Right ventricle myocardium superior (tissue), 1 donor: ENCODE data around the gene NAGK. TPM values are rescaled to one million over a fixed set of nuclear protein-coding genes. Genes with fewer than 3 reads are reported as not detected.
"Not testable (repeated sequence)": the region's sequence is repeated elsewhere in the genome, so short reads cannot be mapped to it uniquely, and the experiment has no call there.

Source experiments
- ATAC-seq: fragments of 200-7000 bp; cut with Tn5 transposase; one replicate; pipeline ENCODE4 v1.9.1; 2020; ENCODE audit warnings: mild to moderate bottlenecking; ENCODE audit not compliant: poor library complexity
- DNase-seq: peaks from one replicate; pipeline ENCODE4 v3.0.0-alpha.2; 2020
- intact Hi-C: fragments of 100-400 bp; cut with DNase I; formaldehyde crosslinking; loops from one replicate; pipeline ENCODE4 v1.11.2; 2022
- total RNA-seq: library from RNA; stranded (reverse); fragmentation: NEBNext Ultra II Directional; extraction: Animal tissue kit (Norgen Biotek cat#: 25700); gene quantifications from one replicate; pipeline ENCODE4 v1.2.1, GENCODE V29; 2021
- donor health status: DM: no; HTN: yes; CAD: no; lungs with severe emphysema.

NAGK gene
- total RNA-seq, 1 donor from 2014 or later = 45.1 TPM

DNA sequence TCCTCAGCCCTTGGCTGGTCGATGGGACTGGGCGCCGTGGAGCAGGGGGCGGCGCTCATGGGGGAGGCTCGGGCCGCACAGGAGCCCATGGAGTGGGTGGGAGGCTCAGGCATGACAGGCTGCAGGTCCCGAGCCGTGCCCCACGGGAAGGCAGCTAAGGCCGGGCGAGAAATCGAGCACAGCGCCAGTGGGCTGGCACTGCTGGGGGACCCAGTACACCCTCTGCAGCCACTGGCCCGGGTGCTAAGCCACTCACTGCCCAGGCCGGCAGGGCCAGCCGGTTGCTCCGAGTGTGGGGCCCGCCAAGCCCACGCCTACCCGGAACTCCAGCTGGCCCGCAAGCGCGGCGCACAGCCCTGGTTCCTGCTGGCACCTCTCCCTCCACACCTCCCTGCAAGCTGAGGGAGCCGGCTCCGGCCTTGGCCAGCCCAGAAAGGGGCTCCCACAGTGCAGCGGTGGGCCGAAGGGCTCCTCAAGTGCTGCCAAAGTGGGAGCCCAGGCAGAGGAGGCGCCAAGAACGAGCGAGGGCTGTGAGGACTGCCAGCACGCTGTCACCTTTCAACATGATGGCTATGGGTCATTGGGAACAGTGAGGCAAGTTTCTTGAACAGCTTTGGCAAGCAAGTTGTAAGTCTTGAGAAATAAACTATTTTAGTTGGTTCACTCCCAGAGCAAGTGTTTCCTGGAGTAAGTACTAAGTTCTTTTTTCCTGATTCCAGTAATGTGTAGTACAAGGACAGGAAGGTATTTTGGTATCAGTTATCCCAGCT lies 24.2 kb downstream of the NAGK start:
- DNase-seq, intact Hi-C loops, ATAC-seq: not testable (repeated sequence)

DNA sequence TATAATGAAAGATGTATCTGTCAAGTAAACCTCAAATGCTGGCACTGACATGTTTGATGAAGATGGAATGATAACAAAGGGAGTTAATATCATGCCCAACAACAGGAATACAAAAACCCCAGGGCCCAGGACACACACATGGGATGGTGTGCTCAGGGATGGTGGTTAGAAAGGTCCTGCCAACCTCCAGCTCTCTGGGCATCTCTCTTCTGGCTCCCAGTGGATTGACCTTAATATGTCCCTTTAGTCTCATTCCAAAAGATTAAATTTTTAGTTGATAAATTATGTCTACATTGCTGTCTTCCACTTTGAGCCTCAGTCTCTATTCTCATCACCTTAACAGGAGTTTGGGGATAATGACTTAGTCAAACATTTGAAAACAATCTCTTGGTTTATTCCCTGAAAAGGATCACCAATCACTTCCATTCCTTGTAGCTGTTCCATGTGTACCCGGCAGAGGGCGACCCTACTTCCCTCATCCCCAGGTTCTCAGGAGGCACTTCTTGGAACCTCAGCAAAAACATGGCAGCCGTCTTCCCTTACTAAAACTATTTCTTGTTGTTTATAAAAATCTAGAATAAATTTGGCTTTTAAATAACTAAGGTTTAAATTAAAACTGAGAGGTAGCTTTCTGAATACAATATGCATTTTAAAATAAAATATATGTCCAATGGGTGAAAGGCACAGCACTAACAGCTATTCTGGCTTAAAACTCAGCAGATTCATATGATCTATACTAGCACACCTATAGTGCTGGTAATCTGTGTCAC lies 31.9 kb downstream of the NAGK start:
- peak; percentile 59 for DNase-seq
- intact Hi-C loops = no loop called here
- peak; percentile 64 for ATAC-seq

DNA sequence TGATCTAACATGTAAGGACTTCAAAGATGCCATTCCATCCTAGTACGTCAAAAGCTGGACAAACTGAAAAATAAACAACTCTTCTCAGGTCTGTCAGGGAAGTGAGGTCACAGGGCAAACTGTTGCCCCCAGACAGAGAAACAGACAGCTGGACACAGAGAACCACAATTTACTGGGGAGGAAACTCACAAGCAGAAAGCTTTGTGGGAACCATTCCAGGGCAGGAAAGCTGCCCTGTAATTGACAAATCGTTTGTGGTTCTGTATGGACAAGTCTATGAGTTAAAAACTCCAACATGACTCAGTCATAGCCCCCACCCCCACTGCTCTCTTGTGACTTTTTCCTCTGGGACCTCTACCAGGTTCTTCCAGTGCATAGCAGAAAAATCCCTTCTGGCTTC lies 33.2 kb downstream of the NAGK start:
- no peak for DNase-seq
- intact Hi-C loops = no loop called here
- no peak for ATAC-seq

DNA sequence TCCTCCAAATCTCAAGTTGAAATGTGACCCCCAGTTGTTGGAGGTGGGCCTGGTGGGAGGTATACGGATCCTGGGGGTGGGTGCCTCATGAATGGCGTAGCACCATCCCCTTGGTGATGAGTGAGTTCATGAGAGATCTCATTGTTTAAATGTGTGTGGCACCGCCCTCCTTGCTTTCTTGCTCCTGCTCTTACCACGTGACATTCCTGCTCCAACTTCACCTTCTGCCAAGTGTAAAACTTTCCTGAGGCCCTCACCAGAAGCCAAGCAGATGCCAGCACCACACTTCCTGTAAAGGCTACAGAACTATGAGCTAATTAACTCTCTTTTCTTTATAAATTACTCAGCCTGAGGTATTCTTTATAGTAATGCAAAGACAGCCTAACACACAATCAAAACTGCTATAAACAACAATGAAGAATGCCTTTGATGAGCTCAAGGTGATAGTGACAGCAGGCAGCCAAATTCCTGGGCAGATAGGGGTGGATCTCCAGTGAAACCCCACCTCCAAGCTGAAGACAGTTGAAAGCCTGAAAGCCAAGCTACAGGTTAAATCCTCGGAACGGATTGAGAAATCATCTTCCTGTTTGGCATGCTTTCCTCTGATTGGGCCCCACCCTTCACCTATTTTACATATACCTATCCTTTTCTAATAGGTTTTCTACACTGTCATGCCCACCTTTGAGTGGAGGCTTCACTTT lies 34.7 kb downstream of the NAGK start:
- intact Hi-C loops = no loop called here
- ATAC-seq = no peak

DNA sequence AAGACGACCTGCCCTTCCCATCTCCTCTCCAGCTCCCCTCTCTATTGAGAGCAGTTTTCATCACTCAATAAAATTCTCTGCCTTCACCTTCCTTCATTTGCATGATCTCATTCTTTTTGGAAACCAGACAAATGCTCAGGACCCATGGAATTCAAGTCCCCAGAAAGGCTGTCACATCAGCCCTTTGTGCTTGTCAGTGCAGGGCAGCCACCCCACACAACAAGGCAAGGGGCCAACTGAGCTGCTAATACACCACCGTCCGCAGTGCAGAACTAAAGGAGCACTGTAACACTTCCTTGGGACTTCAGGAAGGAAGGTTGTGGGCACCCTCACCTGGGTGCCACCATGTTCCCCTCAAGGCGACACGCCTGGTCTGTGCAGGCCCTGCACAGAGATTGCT lies 35.4 kb downstream of the NAGK start:
- intact Hi-C loops = no loop called here
- no peak for ATAC-seq
- DNase-seq = no peak

More for the DNA sequence above, 34.7 kb downstream of the NAGK start:
- no peak for DNase-seq

DNA sequence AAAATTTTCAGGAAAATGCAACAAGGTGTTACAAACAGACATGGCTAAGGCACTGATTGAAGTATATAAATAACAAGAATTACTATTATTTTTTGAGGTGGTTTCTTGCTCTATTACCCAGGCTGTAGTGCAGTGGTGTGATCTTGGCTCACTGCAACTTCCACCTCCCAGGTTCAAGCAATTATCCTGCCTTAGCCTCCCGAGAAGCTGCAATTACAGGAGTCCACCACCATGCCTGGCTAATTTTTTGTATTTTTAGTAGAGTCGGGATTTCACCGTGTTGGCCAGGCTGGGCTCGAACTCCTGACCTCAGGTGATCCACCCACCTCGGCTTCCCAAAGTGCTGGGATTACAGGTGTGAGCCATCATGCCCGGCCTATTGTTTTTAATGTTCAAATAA lies 38.0 kb downstream of the NAGK start:
- ATAC-seq, DNase-seq, intact Hi-C loops: not testable (repeated sequence)

DNA sequence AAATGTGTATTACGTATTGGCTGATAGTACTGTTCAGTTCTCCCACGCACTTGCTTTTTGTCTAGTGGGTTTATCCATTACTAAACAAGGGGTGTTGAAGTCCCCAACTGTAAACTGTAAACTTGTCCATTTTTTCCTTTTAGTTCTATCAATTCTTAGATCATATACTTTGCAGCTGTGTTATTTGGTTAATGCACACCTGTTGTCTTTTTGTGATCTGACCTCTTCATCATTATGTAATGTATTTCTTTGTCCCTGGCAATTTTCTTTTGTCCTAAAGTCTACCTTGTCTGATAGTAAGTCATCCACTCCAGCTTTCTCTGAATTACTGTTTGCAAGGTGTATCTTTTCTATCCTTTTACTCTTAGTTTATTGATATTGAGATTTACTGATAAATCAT lies 39.6 kb downstream of the NAGK start:
- ATAC-seq = no peak
- intact Hi-C loops = no loop called here
- DNase-seq = no peak

DNA sequence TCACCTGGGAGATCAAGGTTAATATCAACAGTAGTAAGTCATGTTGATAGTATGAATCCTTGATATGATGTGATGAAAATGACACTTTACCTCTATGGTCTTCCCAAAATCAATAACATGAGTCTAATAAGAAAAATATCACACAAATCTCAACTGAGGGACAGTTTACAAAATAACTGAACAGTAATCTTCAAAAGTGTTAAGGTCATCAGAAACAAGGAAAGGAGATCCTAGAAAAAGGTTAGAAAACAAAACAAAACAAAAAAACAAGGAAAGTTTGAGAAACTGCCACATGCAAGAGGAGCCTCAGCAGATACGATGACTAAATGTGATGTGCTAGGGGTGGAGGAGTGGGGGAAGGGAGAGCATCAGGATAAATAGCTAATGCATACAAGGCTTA lies 45.4 kb downstream of the NAGK start:
- intact Hi-C loops = no loop called here
- no peak for DNase-seq
- ATAC-seq = no peak

DNA sequence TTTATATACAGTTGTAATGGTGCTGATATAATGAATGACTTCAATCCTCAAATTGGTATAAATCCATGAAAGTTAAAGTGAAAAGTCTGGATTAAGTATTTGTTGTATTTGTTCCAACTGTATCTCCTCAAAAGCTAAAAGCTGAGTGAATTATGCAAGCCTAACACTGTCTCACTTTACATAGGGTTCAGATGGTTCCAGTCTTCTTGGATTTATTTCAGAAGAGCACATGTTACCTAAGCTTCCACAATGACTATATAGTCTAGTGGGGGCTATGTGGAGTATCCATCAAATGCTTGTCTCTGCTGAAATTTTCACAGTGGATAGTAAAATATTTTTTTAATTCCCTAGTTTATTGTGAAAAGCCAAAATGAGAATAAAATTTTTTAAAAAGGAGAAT lies 48.6 kb downstream of the NAGK start:
- no peak for ATAC-seq
- intact Hi-C loops = no loop called here
- DNase-seq = no peak

DNA sequence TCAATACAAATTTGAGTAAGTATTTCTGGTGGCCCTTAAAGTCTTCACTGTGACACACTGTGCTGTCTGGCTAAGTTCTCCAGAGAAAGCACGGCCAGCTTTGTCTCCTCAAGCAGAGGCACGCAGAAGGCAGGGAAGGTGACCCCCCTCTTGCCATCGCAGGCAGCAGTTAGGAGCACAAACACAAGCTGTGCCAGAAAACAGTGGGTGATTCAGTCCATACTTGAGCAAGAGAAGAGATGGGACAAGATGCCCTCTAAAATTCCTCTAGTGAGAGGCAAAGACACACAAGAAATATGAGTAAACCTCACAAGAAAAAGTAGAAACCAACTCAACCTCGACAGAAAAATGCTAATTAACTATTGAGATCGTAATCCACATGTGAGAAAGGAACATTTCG lies 51.7 kb downstream of the NAGK start:
- DNase-seq (no peak), ATAC-seq (peak; percentile 62)
- intact Hi-C loops = no loop called here

DNA sequence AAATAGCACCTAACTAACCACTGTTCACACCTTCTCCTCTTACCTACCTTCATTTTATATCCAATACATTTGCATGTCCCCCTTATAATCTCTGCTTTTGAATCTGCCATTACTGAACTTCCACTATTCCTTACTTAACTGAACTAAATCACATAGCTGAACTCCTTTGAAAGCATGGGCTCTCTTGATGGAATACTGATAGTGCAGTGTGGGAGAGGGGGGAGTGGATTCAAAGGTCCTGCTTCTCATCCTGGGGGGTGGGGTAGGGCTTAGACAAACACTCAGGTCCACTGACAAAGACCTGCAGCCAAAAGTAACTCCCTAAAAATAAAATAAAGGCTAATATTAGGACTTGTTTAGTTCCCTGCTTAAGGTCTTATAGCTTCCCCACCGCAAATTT lies 53.0 kb downstream of the NAGK start:
- intact Hi-C loops = no loop called here
- DNase-seq (no peak), ATAC-seq (no peak)

DNA sequence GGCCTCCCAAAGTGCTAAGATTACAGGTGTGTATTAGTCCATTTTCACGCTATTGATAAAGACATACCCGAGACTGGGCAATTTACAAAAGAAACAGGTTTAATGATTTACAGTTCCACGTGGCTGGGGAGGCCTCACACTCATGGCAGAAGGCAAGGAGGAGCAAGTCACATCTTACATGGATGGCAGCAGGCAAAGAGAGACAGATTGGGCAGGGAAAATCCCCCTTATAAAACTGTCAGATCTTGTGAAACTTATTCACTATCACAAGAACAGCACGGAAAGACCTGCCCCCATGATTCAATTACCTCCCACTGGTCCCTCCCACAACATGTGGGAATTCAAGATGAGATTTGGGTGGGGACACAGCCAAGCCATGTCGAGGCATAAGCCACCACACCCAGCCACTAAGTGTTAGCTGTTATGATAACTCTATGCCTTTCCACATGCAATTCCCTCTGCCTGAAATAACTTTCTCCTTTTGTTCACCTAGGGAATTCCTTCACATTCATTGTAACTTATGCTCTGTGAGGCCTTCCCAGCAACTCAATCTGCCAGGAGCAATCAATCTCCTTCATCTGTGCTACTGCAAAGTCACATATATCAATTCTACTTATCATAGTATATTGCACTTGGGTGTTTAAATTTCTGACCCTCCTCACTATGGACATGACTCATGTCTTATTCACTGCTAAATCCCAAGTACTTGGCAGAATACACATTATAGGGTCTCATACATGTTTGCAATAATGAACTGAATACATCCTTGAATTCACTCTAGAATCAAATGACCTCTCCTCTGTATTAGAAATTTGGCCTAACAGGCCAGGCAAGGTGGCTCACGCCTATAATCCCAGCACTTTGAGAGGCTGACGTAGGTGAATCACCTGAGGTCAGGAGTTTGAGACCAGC lies 54.2 kb downstream of the NAGK start:
- DNase-seq = no peak
- no peak for ATAC-seq
- intact Hi-C loops = no loop called here

DNA sequence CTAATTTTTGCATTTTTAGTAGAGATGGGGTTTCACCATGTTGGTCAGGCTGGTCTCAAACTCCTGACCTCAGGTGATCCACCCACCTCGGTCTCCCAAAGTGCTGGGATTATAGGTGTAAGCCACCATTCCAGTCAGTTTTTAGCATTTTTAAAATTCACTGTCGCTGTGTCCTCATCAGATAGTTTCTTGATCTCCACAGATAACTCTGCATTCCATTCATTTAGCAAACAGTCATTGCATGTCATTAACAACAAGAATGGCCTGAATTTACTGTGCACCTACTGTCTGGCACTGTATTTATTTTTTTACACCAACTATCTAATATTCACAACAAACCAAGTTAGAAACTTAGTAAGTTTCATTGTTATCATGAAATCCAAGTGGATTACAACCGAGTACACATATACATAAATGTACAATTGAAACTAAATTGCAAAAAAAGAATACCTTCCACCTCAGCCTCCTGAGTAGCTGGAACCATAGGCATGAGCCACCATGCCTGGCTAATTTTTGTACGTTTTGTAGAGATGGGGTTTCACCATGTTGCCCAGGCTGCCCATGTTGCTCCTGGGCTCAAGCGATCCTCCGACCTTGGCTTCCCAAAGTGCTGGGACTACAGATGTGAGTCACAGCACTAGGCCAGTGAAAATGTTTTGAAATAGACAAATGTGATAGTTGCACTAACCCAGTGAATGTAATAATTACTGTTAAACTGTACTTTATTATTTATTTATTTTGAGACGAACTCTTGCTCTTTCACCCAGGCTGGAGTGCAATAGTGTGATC lies 57.3 kb downstream of the NAGK start:
- no peak for DNase-seq

DNA sequence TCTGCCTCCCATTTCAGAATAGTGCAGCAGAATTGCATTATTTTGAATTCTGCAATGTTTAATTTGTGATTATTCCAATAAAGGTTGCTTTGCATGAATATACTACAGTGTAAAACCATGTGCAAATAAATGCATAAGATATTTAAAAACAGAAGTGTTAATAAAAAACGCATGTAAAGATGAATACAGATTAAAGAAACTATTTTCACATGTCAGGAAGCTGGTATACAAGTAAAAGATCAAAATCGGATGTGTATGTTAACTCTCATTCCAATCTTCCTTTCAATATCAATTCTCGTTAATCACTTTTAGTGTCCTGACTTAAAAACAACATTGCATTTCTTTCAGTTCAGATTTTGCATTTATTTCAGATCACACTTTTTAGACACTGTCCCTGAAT lies 58.5 kb downstream of the NAGK start:
- intact Hi-C loops = no loop called here
- DNase-seq = no peak
- ATAC-seq = no peak

More for the DNA sequence above, 57.3 kb downstream of the NAGK start:
- ATAC-seq = no peak
- intact Hi-C loops = no loop called here
